Spinal cord (tissue), 10 donors: ENCODE results near the gene TIMP3. TPM values are rescaled to one million over a fixed set of nuclear protein-coding genes. Genes with fewer than 3 reads are reported as not detected.
A peak's percentile ranks its signal among the peaks of the same experiment; 100 is the strongest.

Experiments
- DNase-seq, 6 donors: peaks; one replicate each; pipeline versions ENCODE4 v3.0.0 to v3.0.0-alpha.2; 2013 to 2015; ENCODE audit warnings: low spot score in 6 of 6, low read depth in 4 of 6
- H3K27ac ChIP-seq: one replicate; pipeline ENCODE4 v1.5.1; 2013; ENCODE audit warnings: low read depth, low read length, control low read depth
- H3K27me3 ChIP-seq: one replicate; pipeline ENCODE4 v1.6.1; 2013; ENCODE audit warnings: low read length; ENCODE audit not compliant: control insufficient read depth, insufficient read depth
- H3K36me3 ChIP-seq: one replicate; pipeline ENCODE4 v1.6.1; 2013; ENCODE audit warnings: low read length; ENCODE audit not compliant: control insufficient read depth, insufficient read depth
- H3K4me1 ChIP-seq: one replicate; pipeline ENCODE4 v1.6.1; 2013; ENCODE audit warnings: low read length; ENCODE audit not compliant: control insufficient read depth, insufficient read depth
- H3K4me3 ChIP-seq: one replicate; pipeline ENCODE4 v1.5.1; 2013; ENCODE audit warnings: low read depth, low read length, control low read depth
- H3K9me3 ChIP-seq: one replicate; pipeline ENCODE4 v1.6.1; 2013; ENCODE audit warnings: low read length; ENCODE audit not compliant: control insufficient read depth, insufficient read depth
- WGBS: methylation state at CpG from one replicate; pipeline ENCODE4 v1.1.5; 2013; ENCODE audit warnings: missing lambda C conversion rate; ENCODE audit not compliant: insufficient coverage; 5-methylcytosine and 5-hydroxymethylcytosine counted together
- polyA plus RNA-seq, 2 donors: library from polyadenylated mRNA; unstranded; fragments of 120-200 nt; gene quantifications; one replicate each; pipeline ENCODE4 v1.2.1, GENCODE V29; 2013; ENCODE audit not compliant: insufficient read length in 2 of 2
- total RNA-seq, 2 donors: library from RNA; depleted of rRNA in 1 of 2; stranded (reverse); fragments of 120-200 nt in 1 of 2; fragments of >200 nt in 1 of 2; gene quantifications; one replicate each; pipeline versions ENCODE4 v1.2.3 to v1.2.4, GENCODE V29; 2013 to 2014
- donor health status: healthy.

TIMP3 gene
- total and polyA plus RNA-seq, 4 donors, result 182 to 353 (median 229) TPM

DNA sequence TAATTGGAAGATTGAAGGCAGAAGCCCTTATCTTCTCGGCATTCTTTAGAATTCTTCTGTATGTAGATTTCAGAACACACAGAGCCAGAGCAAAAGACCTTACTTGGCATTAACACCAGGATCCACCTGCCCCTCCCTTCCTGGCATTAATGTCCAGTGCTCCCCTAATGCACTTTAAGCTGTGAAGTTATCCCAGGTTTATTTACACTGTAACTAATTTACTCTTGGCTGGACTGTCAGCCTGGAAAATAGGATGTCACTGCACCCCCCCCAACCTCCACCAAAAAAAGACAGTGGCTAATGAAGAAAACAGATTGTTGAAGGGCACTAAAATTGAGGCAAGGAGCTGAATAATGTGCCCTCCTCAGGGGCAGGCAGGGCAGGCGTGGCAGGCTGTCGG, 30.1 kb downstream of the TIMP3 start:
- Histone ChIP-seq H3K27ac (peak overlapping the region; percentile 70), H3K4me3 (no peak overlapping the region), H3K27me3 (no peaks in the 10 kb centered on the region), H3K9me3 (no peaks in the 10 kb centered on the region), H3K36me3 (peaks cover 7% of the 10 kb centered on the region), H3K4me1 (peaks cover 60% of the 10 kb centered on the region)
- DNase-seq, result peak in 1 of 6 donors; percentile 24
- 43% methylated on average over 3 of the region's 3 CpGs for WGBS

DNA sequence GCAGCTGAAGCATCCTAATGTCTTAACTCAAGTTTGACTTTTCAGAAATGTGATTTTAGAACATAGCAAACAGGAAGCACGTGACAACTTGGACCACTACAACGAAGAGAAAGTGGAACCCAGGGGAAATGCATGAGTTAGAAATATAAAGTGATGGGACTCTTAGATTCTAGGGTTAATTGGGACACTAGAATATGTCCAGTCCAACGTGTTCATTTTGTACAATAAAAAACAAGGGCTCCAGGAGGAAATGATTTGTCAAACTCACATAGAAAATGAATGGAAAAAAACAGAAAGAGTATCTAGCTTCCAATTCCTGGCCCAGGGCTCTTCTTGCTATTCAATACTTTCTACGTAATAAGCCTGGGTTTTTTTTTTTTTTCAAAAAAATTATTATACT, 30.7 kb downstream of the TIMP3 start:
- H3K9me3 ChIP-seq, result no peaks in the 10 kb centered on the region
- WGBS, result 25% methylated on average over 2 of the region's 4 CpGs
- H3K4me3 ChIP-seq, result no peak overlapping the region
- peaks cover 54% of the 10 kb centered on the region for H3K4me1 ChIP-seq
- no peaks in the 10 kb centered on the region for H3K27me3 ChIP-seq
- no peak for DNase-seq
- no peak overlapping the region for H3K27ac ChIP-seq
- H3K36me3 ChIP-seq, result peaks cover 7% of the 10 kb centered on the region

GRCh38 chr22:32836280-32837123, 35.0 kb downstream of the TIMP3 start:
- WGBS, result no CpG with 5 or more reads among the region's 7 CpGs
- Histone ChIP-seq H3K4me1 (peaks cover 31% of the 10 kb centered on the region), H3K27me3 (no peaks in the 10 kb centered on the region), H3K9me3 (no peaks in the 10 kb centered on the region), H3K4me3 (no peak overlapping the region), H3K36me3 (peaks cover 11% of the 10 kb centered on the region), H3K27ac (no peak overlapping the region)
- DNase-seq, result peak in 1 of 6 donors; percentile 31

GRCh38 chr22:32837142-32837541, 35.6 kb downstream of the TIMP3 start:
- 86% methylated on average over 9 of the region's 9 CpGs for whole genome bisulfite sequencing
- H3K36me3 ChIP-seq, result peaks cover 16% of the 10 kb centered on the region
- H3K4me3 ChIP-seq, result no peak overlapping the region
- H3K27me3 ChIP-seq, result no peaks in the 10 kb centered on the region
- peaks cover 31% of the 10 kb centered on the region for H3K4me1 ChIP-seq
- no peak overlapping the region for H3K27ac ChIP-seq
- no peak for DNase-seq
- no peaks in the 10 kb centered on the region for H3K9me3 ChIP-seq

- no peak overlapping the region for H3K27ac ChIP-seq
- H3K27me3 ChIP-seq, result no peaks in the 10 kb centered on the region
- H3K36me3 ChIP-seq, result peaks cover 14% of the 10 kb centered on the region
- 94% methylated on average over 4 of the region's 4 CpGs for WGBS
- H3K4me1 ChIP-seq, result peaks cover 31% of the 10 kb centered on the region
- no peak overlapping the region for H3K4me3 ChIP-seq
- H3K9me3 ChIP-seq, result no peaks in the 10 kb centered on the region
- no peak for DNase-seq
These were observed 36.3 kb downstream of the TIMP3 start for GRCh38 chr22:32837803-32838202.

GRCh38 chr22:32839831-32840584, 38.5 kb downstream of the TIMP3 start:
- no peaks in the 10 kb centered on the region for H3K9me3 ChIP-seq
- peak overlapping the region; percentile 48 for H3K27ac ChIP-seq
- DNase-seq, result no peak
- peaks cover 21% of the 10 kb centered on the region for H3K4me1 ChIP-seq
- no peaks in the 10 kb centered on the region for H3K27me3 ChIP-seq
- peaks cover 13% of the 10 kb centered on the region for H3K36me3 ChIP-seq
- H3K4me3 ChIP-seq, result no peak overlapping the region
- 35% methylated on average over 5 of the region's 14 CpGs for WGBS

GRCh38 chr22:32841175-32841574, 39.7 kb downstream of the TIMP3 start:
- H3K27ac ChIP-seq, result no peak overlapping the region
- no peaks in the 10 kb centered on the region for H3K9me3 ChIP-seq
- peaks cover 30% of the 10 kb centered on the region for H3K4me1 ChIP-seq
- peaks cover 13% of the 10 kb centered on the region for H3K36me3 ChIP-seq
- H3K27me3 ChIP-seq, result no peaks in the 10 kb centered on the region
- H3K4me3 ChIP-seq, result no peak overlapping the region
- no peak for DNase-seq
- WGBS, result 91% methylated on average over 6 of the region's 6 CpGs

DNA sequence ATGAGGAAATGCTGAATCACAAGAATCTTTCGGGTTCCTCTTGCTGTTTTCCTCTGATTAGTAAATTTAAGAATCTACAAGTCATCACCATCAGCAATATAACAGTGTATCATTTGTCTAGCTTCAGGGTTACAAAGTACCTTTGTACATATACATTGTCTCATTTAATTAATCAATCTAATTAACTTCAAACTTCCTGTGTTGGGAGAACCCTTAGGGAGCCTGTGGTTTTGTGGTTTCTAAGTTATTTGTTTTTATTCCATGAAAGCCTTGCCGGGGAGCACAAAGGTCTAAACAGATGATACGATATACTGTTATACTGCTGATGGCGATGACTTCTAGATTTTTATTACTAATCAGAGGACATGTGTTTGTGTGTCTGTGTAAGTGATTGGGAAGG, 41.0 kb downstream of the TIMP3 start:
- Histone ChIP-seq H3K4me1 (peaks cover 36% of the 10 kb centered on the region), H3K27ac (no peak overlapping the region), H3K27me3 (no peaks in the 10 kb centered on the region), H3K9me3 (no peaks in the 10 kb centered on the region), H3K36me3 (peaks cover 16% of the 10 kb centered on the region), H3K4me3 (no peak overlapping the region)
- 90% methylated on average over 2 of the region's 4 CpGs for WGBS
- no peak for DNase-seq

DNA sequence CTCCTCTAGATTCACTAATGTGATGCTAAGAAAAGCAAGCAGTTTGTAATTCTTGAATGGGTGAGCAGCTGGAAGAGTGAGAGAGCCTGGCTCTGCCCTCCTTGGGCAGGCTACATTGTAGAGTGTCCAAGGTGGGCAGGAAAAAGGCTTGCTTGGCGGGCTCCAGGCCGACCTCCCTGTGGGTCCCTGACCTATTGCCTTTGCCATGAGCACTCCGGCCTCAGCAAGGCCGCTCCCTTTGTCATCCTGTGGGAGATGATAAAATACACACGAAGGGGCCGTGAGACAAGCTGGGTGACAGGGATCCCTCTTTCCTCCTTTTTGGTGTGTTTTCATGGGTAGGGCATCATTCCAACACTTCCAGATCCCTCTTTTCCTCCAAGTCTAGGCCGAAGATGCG, 41.8 kb downstream of the TIMP3 start:
- peaks cover 13% of the 10 kb centered on the region for H3K36me3 ChIP-seq
- no peak overlapping the region for H3K27ac ChIP-seq
- no peak overlapping the region for H3K4me3 ChIP-seq
- WGBS, result 100% methylated on average over 4 of the region's 8 CpGs
- no peaks in the 10 kb centered on the region for H3K27me3 ChIP-seq
- DNase-seq, result no peak
- no peaks in the 10 kb centered on the region for H3K9me3 ChIP-seq
- H3K4me1 ChIP-seq, result peaks cover 33% of the 10 kb centered on the region
